ENCODE data around the gene SYNGR2.

- TF ChIP-seq, protein P1, sequence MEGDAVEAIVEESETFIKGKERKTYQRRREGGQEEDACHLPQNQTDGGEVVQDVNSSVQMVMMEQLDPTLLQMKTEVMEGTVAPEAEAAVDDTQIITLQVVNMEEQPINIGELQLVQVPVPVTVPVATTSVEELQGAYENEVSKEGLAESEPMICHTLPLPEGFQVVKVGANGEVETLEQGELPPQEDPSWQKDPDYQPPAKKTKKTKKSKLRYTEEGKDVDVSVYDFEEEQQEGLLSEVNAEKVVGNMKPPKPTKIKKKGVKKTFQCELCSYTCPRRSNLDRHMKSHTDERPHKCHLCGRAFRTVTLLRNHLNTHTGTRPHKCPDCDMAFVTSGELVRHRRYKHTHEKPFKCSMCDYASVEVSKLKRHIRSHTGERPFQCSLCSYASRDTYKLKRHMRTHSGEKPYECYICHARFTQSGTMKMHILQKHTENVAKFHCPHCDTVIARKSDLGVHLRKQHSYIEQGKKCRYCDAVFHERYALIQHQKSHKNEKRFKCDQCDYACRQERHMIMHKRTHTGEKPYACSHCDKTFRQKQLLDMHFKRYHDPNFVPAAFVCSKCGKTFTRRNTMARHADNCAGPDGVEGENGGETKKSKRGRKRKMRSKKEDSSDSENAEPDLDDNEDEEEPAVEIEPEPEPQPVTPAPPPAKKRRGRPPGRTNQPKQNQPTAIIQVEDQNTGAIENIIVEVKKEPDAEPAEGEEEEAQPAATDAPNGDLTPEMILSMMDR (IDR thresholded peaks at IDR 0.05), result no peak
- TF ChIP-seq POLR2A (IDR thresholded peaks at IDR 0.05), result no peak
Measured at GRCh38 chr17:78170692-78171590, 2.6 kb downstream of the SYNGR2 start.

Data from breast epithelium (tissue), 3 donors.